Measurements from ENCODE around the gene LETM1.

Gene LETM1

GRCh38 chr4:1863297-1864033 lies 7.5 kb upstream of the LETM1 start:
- no peak for DNase-seq (ENCODE audit: low read depth)
- no peak overlapping the region for H3K4me3 ChIP-seq (ENCODE audit: control insufficient read depth, low read depth, low read length)
- TF ChIP-seq, protein P1, sequence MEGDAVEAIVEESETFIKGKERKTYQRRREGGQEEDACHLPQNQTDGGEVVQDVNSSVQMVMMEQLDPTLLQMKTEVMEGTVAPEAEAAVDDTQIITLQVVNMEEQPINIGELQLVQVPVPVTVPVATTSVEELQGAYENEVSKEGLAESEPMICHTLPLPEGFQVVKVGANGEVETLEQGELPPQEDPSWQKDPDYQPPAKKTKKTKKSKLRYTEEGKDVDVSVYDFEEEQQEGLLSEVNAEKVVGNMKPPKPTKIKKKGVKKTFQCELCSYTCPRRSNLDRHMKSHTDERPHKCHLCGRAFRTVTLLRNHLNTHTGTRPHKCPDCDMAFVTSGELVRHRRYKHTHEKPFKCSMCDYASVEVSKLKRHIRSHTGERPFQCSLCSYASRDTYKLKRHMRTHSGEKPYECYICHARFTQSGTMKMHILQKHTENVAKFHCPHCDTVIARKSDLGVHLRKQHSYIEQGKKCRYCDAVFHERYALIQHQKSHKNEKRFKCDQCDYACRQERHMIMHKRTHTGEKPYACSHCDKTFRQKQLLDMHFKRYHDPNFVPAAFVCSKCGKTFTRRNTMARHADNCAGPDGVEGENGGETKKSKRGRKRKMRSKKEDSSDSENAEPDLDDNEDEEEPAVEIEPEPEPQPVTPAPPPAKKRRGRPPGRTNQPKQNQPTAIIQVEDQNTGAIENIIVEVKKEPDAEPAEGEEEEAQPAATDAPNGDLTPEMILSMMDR (IDR thresholded peaks at IDR 0.05; ENCODE audit: control insufficient read depth, insufficient read depth, low read depth, low read length, missing control alignments), result no peak

GRCh38 chr4:1862961-1863296 lies 7.0 kb upstream of the LETM1 start:
- no peak for DNase-seq (ENCODE audit: low read depth)
- TF ChIP-seq, protein P1 (IDR thresholded peaks at IDR 0.05; ENCODE audit: control insufficient read depth, insufficient read depth, low read depth, low read length, missing control alignments), result no peak
- H3K4me3 ChIP-seq (ENCODE audit: control insufficient read depth, low read depth, low read length), result no peak overlapping the region

- peak overlapping the region; percentile 29 for H3K4me3 ChIP-seq (ENCODE audit: control insufficient read depth, low read depth, low read length)
- TF ChIP-seq, protein P1 (IDR thresholded peaks at IDR 0.05; ENCODE audit: control insufficient read depth, insufficient read depth, low read depth, low read length, missing control alignments), result no peak
Observed at GRCh38 chr4:1862055-1862911, 6.3 kb upstream of the LETM1 start.

GRCh38 chr4:1859389-1859753 lies 3.4 kb upstream of the LETM1 start:
- TF ChIP-seq, protein P1 (IDR thresholded peaks at IDR 0.05; ENCODE audit: control insufficient read depth, insufficient read depth, low read depth, low read length, missing control alignments), result no peak
- no peak overlapping the region for H3K4me3 ChIP-seq (ENCODE audit: control insufficient read depth, low read depth, low read length)
- no peak for DNase-seq (ENCODE audit: low read depth)

More at GRCh38 chr4:1862055-1862911, 6.3 kb upstream of the LETM1 start:
- DNase-seq (ENCODE audit: low read depth), result no peak

GRCh38 chr4:1857931-1858330 lies 2.0 kb upstream of the LETM1 start:
- no peak for DNase-seq (ENCODE audit: low read depth)
- TF ChIP-seq, protein P1 (IDR thresholded peaks at IDR 0.05; ENCODE audit: control insufficient read depth, insufficient read depth, low read depth, low read length, missing control alignments), result no peak
- no peak overlapping the region for H3K4me3 ChIP-seq (ENCODE audit: control insufficient read depth, low read depth, low read length)

GRCh38 chr4:1856943-1857699 lies 1.2 kb upstream of the LETM1 start:
- H3K4me3 ChIP-seq (ENCODE audit: control insufficient read depth, low read depth, low read length), result peak overlapping the region; percentile 90
- TF ChIP-seq, protein P1 (IDR thresholded peaks at IDR 0.05; ENCODE audit: control insufficient read depth, insufficient read depth, low read depth, low read length, missing control alignments), result no peak
- DNase-seq (ENCODE audit: low read depth), result no peak

Measured in AG09309 (cell line).